ENCODE data around the gene MEI4.
A peak's percentile ranks its signal among the peaks of the same experiment; 100 is the strongest.
"Not testable (repeated sequence)": the region's sequence is repeated elsewhere in the genome, so short reads cannot be mapped to it uniquely, and the experiment has no call there.

The MEI4 gene

GRCh38 chr6:77644102-77644705 lies 8.6 kb upstream of the MEI4 start:
- TF ChIP-seq CTCF (IDR thresholded peaks at IDR 0.05; ENCODE audit: control insufficient read depth, extremely low read depth, insufficient read depth): no peak
- H3K4me3 ChIP-seq (ENCODE audit: low read depth, low read length): no peak overlapping the region

GRCh38 chr6:77650098-77650663 lies 2.7 kb upstream of the MEI4 start:
- no peak for DNase-seq (ENCODE audit: low read depth)
- no peak overlapping the region for H3K4me3 ChIP-seq (ENCODE audit: low read depth, low read length)
- TF ChIP-seq CTCF (IDR thresholded peaks at IDR 0.05; ENCODE audit: control insufficient read depth, extremely low read depth, insufficient read depth): no peak

More at GRCh38 chr6:77644102-77644705, 8.6 kb upstream of the MEI4 start:
- no peak for DNase-seq (ENCODE audit: low read depth)

DNA sequence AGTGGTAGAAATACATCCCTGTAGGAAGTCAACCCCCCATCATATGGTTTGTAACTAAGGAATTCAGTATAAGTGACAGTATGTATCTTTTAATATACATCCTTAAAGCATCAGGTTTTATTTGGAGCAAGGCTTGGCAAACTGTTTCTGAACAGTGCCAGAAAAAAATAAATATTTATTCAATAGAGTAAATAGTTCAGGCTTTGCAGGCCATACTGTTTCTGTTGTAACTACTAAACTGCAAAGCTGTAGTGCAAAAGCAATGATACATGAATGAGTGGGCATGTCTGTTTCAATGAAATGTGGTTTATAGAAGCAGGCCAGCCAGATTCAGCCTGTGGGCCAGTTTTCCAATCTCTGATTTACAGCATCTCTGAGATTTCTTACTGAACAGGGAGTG lies 977 bp downstream of the MEI4 start:
- TF ChIP-seq CTCF (IDR thresholded peaks at IDR 0.05; ENCODE audit: control insufficient read depth, extremely low read depth, insufficient read depth): no peak
- H3K4me3 ChIP-seq (ENCODE audit: low read depth, low read length): no peak overlapping the region
- DNase-seq (ENCODE audit: low read depth): peak; percentile 61

DNA sequence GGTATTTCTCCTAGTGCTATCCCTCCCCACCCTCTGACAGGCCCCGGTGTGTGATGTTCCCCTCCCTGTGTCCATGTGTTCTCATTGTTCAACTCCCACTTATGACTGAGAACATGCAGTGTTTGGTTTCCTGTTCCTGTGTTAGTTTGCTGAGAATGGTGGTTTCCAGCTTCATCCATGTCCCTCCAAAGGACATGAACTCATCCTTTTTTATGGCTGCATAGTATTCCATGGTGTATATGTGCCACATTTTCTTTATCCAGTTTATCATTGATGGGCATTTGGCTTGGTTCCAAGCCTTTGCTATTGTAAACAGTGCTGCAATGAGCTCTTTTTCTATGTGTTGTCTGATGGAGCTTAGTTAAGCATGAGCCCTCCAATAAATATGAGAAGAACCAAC lies 2.2 kb downstream of the MEI4 start:
- DNase-seq (ENCODE audit: low read depth); H3K4me3 ChIP-seq (ENCODE audit: low read depth, low read length): not testable (repeated sequence)

DNA sequence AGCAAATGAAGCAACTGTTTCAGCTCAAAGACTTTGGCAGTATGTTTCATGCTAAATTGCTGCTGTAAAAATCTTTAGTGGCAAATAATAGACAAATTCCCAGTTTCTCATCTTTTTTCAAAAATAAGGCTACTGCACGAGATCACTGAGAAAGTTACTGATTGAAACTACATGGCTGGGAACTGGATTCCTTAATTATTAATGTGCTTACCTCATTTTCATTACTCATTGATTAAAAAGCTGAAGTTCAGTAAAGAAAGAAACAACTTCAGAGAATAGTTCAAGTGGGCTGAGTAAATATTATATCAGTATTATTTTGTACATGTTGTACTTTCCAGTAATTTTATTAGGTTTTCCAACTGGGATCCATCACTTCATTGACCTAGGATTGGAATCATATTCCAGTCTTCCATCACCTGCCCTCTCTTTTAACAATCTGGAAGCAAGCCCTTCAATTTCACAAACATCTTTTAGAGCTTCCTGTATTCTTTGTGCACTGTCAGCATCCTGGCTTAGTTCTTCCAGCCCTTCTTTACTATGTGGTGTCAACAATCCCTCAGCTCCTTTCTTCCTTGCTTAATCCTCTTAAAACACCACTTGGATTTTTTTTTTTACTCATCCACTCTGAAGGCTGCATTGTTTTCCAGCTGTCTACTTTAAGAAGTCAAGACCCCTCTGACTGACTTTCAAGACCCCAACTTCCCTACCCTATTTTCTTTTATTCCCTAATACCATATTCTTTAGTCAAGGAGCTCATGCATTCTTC lies 4.3 kb downstream of the MEI4 start:
- no peak for DNase-seq (ENCODE audit: low read depth)
- TF ChIP-seq CTCF (IDR thresholded peaks at IDR 0.05; ENCODE audit: control insufficient read depth, extremely low read depth, insufficient read depth): no peak
- H3K4me3 ChIP-seq (ENCODE audit: low read depth, low read length): no peak overlapping the region

DNA sequence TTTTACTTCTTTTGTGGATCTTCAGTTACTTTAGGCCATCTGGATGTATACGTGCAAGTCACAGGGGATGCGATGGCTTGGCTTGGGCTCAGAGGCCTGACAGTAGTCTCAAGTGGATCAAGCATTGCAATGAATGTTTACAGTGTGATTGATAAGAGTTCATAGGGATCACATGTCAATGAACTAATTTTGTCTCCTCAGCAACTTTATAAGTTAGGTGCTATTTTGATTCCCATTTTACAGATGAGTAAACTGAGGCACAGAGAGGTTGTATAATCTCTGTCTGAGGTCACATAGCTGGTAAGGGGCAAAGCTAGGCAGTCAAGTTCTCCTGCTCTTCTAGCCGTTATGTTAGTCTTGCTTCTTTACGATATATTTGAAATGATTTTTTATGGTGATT lies 13.5 kb downstream of the MEI4 start:
- H3K4me3 ChIP-seq (ENCODE audit: low read depth, low read length): no peak overlapping the region
- no peak for DNase-seq (ENCODE audit: low read depth)
- TF ChIP-seq CTCF (IDR thresholded peaks at IDR 0.05; ENCODE audit: control insufficient read depth, extremely low read depth, insufficient read depth): no peak

GRCh38 chr6:77666846-77667245 lies 14.0 kb downstream of the MEI4 start:
- H3K4me3 ChIP-seq (ENCODE audit: low read depth, low read length): no peak overlapping the region
- DNase-seq (ENCODE audit: low read depth): no peak
- TF ChIP-seq CTCF (IDR thresholded peaks at IDR 0.05; ENCODE audit: control insufficient read depth, extremely low read depth, insufficient read depth): no peak

All from LNCaP clone FGC (cell line).